Suppressor macrophage treated with lipopolysaccharide for 1 hour (primary cell): Measurements from ENCODE around the gene MBD3L2B.
A peak's percentile ranks its signal among the peaks of the same experiment; 100 is the strongest.

ENCODE experiments used
- DNase-seq, 3 donors: peaks; one replicate each; pipeline ENCODE4 v3.0.0-alpha.2; 2020 to 2022

MBD3L2B gene

DNA sequence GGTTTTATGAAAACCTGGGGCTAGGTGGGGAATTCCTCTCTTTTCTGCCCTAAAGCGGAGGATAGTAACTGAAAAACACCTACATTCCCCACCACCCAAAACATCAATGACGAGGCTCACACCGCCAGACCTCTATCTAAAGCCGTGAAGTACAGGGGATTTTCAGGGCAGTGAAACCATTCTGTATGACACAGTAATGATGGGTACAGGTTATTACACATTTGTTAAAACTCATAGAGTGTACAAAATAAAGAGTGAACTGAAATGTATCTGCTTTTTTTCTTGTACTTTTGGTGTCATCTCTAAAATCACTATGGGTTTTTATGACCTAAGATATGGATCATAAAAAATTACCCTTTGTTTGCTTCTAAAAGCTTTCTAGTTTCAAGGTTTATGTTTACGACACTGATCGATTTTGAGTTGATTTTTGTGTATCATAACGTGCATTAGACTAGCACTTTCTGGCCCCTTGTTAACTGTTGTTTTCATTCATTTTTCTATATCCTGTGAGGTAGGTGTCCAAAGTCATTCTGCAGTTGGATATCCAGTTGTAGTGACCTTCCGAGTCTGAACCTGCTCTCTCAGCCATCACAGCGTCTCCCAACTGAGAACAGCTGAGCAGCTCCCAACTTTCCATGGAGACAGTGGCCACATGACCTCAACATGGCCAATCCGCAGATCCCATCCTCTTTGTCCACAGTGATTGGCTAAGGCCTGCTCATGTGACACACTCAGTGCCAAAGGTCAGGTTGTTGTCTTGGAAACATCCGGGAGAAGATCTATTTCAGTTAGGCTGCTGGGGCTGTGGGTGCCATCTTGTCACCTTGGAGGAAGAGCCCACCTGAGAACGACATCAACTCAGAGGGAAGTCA is 10.3 kb downstream of the MBD3L2B start:
- no peak for DNase-seq

DNA sequence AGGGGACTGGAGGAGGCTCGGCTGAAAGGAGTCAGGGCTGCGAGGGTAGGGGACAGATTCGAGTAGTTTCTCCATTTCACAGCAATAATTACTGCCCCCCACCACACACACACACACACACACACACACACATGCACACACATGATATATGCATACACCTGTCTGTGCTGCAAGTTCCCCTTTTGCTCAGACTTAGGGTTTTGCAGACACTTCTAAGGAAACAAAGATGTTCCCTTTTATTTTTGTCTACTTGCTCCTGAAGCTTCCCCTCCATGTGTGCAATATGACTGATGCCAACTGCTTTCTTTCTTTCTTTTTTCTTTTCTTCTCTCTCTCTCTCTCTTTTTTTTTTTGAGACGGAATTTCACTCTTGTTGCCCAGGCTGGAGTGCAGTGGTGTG is 13.4 kb downstream of the MBD3L2B start:
- DNase-seq = no peak

DNA sequence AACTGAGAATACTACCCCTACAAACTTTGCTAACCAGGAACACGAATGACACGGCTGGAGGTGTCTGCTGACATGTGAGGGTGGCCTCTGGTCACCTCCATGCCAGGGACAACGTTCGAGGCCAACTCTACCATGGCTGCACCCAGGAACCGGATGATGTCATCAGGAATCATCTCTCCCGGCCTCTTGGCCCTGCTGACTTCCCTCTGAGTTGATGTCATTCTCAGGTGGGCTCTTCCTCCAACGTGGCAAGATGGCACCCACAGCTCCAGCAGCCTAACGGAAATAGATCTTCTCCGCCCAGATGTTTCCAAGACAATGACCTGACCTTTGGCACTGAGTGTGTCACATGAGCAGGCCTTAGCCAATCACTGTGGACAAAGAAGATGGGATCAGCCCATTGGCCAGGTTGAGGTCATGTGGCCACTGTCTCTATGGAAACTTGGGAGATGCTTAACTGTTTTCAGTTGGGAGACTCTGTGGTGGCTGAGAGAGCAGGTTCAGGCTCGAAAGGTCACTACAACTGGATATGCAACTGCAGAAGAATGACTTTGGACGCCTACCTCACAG is 15.0 kb downstream of the MBD3L2B start:
- no peak for DNase-seq

DNA sequence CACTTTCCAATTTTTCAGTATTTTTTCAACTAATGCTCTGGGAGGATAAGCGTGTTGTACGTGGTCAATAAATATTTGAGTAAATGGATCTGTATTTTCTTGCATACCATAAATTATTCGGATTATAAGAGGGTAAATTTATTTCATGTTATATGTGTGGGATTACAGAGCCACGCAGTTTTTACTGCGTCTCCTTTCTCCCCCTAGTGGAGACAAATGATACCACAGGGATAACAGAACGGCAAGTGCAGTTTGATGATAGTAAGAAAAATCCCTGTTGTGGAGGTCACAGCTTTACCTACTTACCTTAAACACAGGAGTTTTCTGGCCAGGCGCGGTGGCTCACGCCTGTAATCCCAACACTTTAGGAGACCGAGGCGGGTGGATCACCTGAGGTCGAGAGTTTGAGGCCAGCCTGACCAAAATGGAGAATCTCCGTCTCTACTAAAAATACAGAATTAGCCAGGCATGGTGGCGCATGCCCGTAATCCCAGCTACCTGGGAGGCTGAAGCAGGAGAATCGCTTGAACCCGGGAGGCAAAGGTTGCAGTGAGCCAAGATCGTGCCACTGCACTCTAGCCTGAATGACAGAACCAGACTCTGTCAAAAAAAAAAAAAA is 16.8 kb downstream of the MBD3L2B start:
- DNase-seq = peak; percentile 64 to 80 (median 76)

DNA sequence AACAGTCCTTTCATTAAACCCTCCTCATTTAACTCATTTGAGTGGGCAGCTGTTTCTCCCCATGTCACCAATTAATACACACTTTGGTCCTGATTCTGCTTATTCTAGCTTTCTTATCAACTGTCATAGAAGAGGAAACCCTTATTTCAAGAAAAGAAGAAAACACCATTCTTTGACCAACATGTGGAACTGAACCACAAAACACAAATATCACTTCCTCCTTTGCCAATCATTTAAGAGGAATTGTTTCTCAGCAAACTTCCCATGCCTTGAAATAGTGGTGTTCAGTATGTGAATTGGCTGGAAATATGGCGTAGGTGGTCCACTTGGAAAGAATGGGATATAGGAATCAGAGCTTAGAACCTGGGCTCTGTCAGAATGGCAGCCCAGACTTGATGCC is 20.4 kb downstream of the MBD3L2B start:
- peak; percentile 41 to 77 (median 73) for DNase-seq

DNA sequence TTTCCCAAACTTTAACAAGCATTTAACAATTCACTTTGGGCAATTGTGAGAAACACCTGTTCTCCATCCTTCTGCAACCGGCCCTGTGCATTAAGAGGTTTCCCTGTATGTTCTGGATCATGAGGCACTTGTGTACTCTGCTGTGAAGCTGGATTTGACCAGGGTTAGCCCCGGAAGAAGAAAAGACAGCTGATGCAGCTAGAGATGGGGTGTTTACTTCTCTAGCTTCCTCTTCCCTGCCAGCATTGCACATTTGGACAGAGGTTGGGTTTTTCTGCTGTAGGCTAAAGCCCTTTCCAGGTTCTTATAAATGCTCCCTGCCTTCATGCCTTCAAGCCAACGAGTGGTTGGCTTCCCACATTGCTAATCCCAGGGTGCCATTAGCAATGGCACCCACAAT is 20.9 kb downstream of the MBD3L2B start:
- peak; percentile 33 to 50 (median 42) for DNase-seq

DNA sequence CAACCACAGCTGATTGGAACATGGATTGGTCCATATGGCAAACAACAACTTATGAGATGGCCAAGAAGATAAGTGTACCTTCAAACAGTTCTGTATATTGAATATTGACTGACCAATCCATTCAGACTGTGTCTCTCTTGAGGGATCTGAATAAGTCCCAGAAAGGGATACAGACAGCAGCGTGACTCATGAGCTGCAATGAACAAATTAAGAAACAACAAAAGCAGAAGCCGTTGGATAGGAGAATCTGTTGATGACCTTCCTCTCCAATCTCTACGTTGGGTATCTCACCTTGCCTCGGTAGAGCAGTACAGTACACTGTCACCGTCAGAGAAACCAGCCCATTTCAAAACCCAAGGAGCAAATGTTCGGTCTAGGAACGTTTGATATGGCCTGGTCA is 21.3 kb downstream of the MBD3L2B start:
- peak; percentile 68 to 82 (median 78) for DNase-seq

DNA sequence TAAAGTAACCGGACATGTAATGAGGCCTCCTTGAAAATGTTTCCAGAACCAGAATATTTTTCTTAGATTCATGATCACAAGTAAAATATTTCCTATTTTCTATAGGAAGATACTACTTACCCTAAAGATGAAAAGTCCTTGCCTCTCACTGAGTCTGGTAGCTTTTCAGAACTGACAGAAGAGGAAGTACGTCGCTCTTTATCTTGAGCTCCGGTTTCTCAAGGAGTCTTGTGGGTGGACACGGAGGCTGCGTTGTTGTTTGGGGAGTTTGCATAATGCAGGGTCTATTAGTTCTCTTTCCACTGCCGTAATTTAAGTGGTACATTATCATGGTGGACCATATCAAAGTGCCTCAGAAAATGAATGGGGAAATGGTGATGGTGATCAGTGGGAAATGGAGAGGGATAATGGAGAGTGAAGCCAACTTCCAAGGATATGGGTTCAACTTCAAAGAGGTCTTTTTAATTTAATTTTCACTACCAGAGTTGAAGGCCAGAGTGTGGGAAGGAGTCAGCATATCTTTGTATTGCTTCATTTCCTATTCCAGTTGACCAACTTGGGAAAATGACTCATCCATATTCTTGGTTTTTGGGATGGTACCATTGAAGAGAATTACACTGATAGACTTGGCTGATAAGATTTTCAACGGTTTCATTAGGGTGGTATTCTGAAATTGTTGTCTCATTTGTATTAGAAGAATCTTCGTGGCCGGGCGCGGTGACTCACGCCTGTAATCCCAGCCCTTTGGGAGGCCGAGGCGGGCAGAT is 23.4 kb downstream of the MBD3L2B start:
- peak; percentile 76 to 85 (median 81) for DNase-seq

DNA sequence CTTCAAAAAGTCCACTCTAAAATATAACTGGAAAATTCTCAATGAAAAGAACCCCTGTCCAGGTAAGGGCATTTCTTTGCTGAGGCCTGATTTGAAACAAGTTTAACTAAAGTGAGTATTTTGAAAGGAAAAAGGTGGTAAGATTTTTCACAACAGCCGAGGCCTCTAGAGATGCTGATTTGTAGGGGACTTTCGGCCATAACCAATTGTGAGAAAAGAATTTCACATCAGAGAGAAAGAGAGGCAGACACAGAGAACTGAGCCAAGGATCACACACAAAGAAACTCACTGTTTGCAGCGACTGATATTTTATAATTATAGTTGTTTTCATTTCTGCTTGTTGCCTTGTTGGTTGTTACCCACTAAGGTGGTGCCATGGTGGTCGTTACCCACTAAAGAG is 24.4 kb downstream of the MBD3L2B start:
- no peak for DNase-seq

DNA sequence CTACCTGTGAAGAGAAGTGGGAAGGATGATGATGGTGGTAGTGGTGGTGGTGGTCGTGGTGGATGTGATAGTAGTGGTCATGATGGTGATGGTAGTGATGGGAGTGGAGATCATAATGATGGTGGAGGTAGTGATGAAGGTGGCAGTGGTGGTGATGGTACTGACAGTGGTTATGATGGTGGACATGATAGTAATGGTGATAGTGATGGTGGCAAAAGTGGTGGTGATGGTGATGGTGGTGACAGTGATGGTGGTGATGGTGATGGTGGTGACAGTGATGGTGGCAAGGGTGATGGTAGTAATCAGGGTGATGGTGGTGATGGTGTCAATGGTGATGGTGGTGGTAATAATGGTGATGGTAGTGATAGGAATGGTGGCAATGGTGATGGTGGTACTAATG is 26.2 kb downstream of the MBD3L2B start:
- DNase-seq = no peak

DNA sequence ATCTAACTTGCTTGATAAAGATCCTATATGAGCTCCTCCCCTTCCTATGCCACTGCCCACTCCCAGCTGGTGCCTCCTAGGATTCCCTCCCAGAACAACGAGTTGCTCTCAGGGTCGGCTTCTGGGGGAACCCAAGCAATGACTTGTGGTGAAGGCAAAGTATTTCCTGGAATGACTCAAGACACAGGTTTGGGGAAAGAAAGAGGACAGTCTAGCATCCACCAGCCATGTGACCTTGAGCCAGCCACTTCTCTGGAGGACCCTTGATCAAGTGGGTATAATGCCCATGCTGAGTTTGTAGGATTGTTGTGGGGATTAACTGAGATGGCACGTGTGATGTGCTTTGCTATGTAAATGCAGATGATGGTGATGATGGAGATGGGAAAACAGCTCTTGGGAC is 33.0 kb downstream of the MBD3L2B start:
- no peak for DNase-seq

DNA sequence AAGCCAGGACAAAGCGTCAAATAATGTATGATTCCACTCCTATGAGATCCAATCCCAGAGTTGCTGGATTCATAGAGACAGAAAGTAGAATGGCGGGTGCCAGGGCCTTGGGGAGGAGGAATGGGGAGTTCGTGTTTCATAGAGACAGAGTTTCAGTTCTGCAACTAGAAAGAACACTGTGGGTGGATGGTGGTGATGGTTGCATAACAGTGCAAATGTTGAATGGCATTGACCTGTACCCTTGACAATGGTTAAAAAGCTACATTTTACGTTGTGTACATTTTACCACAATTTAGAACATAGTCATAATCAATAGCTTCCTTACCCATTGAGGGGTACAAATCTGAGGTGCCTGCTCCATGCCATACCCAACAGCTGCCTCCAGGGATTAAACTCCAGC is 33.4 kb downstream of the MBD3L2B start:
- peak; percentile 66 to 77 (median 74) for DNase-seq

DNA sequence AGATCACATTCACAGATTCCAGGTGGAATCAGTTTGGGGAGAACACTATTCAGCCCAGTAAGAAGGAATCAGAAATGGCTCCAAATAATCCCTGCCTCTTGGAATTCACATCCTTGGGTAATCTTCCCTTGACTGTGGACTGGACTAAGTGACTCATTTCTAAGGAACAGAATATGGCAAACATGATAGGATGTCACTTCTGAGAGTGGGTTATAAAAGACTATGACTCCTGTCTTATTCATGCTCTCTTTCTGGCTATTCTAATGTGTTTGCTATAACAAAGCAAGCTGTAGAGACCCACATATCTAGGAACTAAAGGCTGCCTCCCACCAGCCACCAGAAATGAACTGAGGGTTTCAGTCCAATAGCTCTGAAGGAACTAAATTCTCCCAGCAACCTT is 37.8 kb downstream of the MBD3L2B start:
- DNase-seq = peak in 1 of 3 donors; percentile 62

DNA sequence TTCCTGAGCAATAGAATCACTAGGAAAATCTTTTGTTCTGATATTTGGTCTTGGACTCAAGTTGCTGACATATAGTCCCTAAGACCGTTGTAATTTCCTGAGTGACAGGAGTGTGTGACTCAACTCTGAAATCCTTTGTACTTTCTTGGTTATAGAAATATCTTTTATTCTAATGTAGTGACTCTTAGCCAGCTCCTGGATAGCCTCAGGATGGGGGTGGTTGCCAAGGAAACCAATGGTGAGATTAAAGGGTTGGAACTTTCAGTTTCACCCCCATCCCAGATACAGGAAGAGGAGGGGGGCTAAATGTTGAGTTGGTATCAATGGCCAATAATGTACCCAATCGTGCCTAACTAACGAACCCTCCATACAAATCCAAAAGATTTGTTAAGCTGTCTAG is 41.8 kb downstream of the MBD3L2B start:
- DNase-seq = peak; percentile 49 to 73 (median 53)

DNA sequence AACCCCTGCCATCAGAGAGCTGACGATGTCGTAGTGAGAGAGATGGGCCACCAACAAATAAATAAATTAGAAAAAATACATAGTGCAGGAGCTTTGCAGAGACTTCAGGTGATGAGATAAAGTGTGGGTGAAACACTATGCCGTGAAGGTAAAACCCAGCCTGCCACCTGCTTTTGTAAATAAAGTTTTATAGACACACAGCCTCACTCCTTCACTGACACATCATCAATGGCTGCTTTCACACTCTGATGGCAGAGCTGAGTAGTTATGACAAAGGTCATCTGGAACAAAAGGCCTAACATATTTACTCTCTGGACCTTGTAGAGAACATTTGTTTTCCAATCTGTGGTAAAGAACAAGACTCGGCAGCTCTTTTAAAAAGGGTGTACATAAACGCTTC is 45.0 kb downstream of the MBD3L2B start:
- no peak for DNase-seq

DNA sequence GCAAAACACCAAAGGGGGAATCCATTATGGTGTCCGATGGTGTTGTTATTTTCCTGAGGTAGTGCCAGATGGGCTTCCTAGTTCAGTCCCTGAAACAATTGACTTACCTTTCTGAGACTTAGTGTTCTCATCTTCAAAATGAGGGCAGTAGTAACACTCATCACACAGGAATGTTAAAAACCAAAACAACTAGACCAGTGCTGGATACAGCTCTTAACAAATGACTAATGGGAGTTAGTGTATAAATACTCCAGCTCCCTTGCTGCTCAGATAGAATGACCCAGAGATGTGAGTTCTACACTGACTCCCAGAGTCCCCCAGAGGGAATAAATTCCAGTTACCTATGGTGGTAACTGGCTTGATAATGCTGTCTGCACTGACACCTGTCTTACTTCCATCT is 49.9 kb downstream of the MBD3L2B start:
- DNase-seq = no peak

DNA sequence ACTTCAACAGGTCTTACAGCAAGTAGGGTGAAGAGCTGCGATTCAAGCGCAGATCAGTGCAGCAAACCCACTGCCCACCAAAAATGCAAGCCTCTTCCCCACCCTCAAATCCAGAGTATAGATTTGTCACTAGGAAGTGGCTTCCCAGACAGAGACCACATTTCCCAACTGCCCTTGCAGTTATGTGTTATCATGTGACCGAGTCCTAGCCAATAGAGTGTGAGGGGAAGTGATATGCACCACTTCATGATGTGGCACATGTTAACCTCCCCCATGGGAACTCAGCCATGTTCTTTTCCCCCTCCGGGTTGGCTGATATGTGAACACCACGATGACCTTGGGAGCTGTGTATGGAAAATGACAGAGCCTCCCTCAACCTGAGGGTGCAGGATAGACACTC is 50.8 kb downstream of the MBD3L2B start:
- DNase-seq = peak; percentile 36 to 48 (median 47)

DNA sequence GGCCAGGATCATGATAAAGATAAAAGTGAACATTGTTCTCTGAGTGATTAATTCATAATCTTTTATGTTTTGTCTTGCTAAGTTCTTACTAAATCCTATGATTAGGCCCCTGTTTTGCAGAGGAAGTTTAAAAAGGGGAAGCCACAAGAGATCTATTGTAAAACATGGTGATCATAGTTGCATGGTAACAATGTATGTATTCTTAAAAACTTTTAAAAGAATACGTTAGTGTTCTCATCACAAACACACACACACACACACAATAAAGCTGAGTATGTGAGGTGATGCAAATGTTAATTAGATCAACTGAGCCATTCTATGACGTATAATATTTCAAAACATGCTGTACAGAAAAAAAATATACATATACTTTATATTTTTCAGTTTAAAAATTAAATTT is 51.2 kb downstream of the MBD3L2B start:
- peak; percentile 37 to 73 (median 67) for DNase-seq

DNA sequence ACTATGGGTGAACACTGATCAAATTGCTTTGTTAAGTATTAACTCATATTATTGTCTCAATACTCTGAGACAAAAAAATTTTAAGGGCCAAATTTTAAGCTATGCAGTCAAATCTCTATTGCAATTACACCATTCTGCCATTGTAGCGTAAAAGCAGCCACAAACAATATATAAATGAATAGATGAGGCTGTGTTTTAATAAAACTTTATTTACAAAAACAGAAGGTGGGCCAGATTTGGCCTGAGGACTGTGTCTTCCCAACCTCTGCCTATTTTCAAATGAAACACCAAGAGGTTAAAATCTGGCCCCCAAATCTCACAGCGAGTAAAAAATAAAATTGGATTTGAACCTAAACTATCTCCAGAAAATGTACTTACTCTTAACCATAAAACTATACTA is 51.7 kb downstream of the MBD3L2B start:
- DNase-seq = no peak
